Activated naive CD8-positive, alpha-beta T cell treated with anti-CD3 and anti-CD28 coated beads, Interleukin-2, amount 10 ng/mL, durations not matched to agents 7 days and 5 days (primary cell): Measurements from ENCODE around the gene AKAP6. TPM values are rescaled to one million over a fixed set of nuclear protein-coding genes. Genes with fewer than 3 reads are reported as not detected.
"Not testable (repeated sequence)": the region's sequence is repeated elsewhere in the genome, so short reads cannot be mapped to it uniquely, and the experiment has no call there.

ENCODE experiments used
- ATAC-seq: fragments of 150-1000 bp; cut with Tn5 transposase; one replicate; pipeline ENCODE4 v1.10.0; 2021; ENCODE audit warnings: low read depth, moderate library complexity
- POLR2A ChIA-PET: fragments of 350-600 bp; sonication (Branson Sonifier 250); formaldehyde crosslinking; loops from one replicate; lab custom pipeline; 2021; ENCODE audit warnings: antibody characterized with exemption; lab: Charles Lee
- DNase-seq: peaks from one replicate; pipeline ENCODE4 v3.0.0; 2021
- H3K27ac Mint-ChIP-seq: one replicate; pipeline ENCODE4 v1.8.0; 2022; ENCODE audit warnings: mild to moderate bottlenecking, mixed read lengths
- H3K27me3 Mint-ChIP-seq: one replicate; pipeline ENCODE4 v1.8.0; 2022; ENCODE audit warnings: mild to moderate bottlenecking, moderate library complexity, mixed read lengths
- H3K36me3 Mint-ChIP-seq: one replicate; pipeline ENCODE4 v1.8.0; 2021; ENCODE audit warnings: mild to moderate bottlenecking, mixed read lengths
- H3K4me1 Mint-ChIP-seq: one replicate; pipeline ENCODE4 v1.8.0; 2021; ENCODE audit warnings: mixed read lengths
- H3K4me3 Mint-ChIP-seq: one replicate; pipeline ENCODE4 v1.8.0; 2022; ENCODE audit warnings: mild to moderate bottlenecking, moderate library complexity, mixed read lengths
- H3K9me3 Mint-ChIP-seq: one replicate; pipeline ENCODE4 v1.8.0; 2021; ENCODE audit warnings: mixed read lengths
- total RNA-seq, 2 experiments: library from RNA; stranded (reverse); gene quantifications; one replicate each; pipeline ENCODE4 v1.2.3, GENCODE V29; 2021

Gene AKAP6
- total RNA-seq, 2 experiments from 2014 or later = 1.00 to 1.8 TPM

- DNase-seq (no peak), ATAC-seq (no peak)
- Mint-ChIP-seq H3K36me3 (no peaks in the 10 kb centered on the region), H3K27me3 (peaks cover 13% of the 10 kb centered on the region), H3K4me1 (no peaks in the 10 kb centered on the region), H3K9me3 (peaks cover 3% of the 10 kb centered on the region), H3K27ac (no peak overlapping the region), H3K4me3 (no peak overlapping the region)
- POLR2A ChIA-PET = no interaction called here
Observed at GRCh38 chr14:32458720-32459119, 129.6 kb downstream of the AKAP6 start.

- no peak overlapping the region for H3K27ac Mint-ChIP-seq
- H3K27me3 Mint-ChIP-seq = peaks cover 10% of the 10 kb centered on the region
- no peak overlapping the region for H3K4me3 Mint-ChIP-seq
- ATAC-seq (no peak), DNase-seq (no peak)
- POLR2A ChIA-PET = no interaction called here
- peaks cover 3% of the 10 kb centered on the region for H3K9me3 Mint-ChIP-seq
- H3K4me1 Mint-ChIP-seq = no peaks in the 10 kb centered on the region
- no peaks in the 10 kb centered on the region for H3K36me3 Mint-ChIP-seq
Observed at GRCh38 chr14:32460267-32460666, 131.2 kb downstream of the AKAP6 start.

- H3K36me3 Mint-ChIP-seq, H3K4me1 Mint-ChIP-seq, POLR2A ChIA-PET, ATAC-seq, H3K4me3 Mint-ChIP-seq, H3K9me3 Mint-ChIP-seq, H3K27ac Mint-ChIP-seq, DNase-seq: not testable (repeated sequence)
- H3K27me3 Mint-ChIP-seq = peaks cover 12% of the 10 kb centered on the region
Observed at GRCh38 chr14:32462553-32462952, 133.5 kb downstream of the AKAP6 start.

- no peaks in the 10 kb centered on the region for H3K9me3 Mint-ChIP-seq
- ATAC-seq (no peak), DNase-seq (no peak)
- peaks cover 9% of the 10 kb centered on the region for H3K27me3 Mint-ChIP-seq
- H3K27ac Mint-ChIP-seq = no peak overlapping the region
- POLR2A ChIA-PET = no interaction called here
- H3K36me3 Mint-ChIP-seq = no peaks in the 10 kb centered on the region
- H3K4me1 Mint-ChIP-seq = no peaks in the 10 kb centered on the region
- no peak overlapping the region for H3K4me3 Mint-ChIP-seq
Observed at GRCh38 chr14:32468955-32469354, 139.9 kb downstream of the AKAP6 start.

GRCh38 chr14:32469388-32470160 is 140.5 kb downstream of the AKAP6 start:
- POLR2A ChIA-PET = no interaction called here
- no peaks in the 10 kb centered on the region for H3K9me3 Mint-ChIP-seq
- H3K36me3 Mint-ChIP-seq = no peaks in the 10 kb centered on the region
- H3K4me1 Mint-ChIP-seq = no peaks in the 10 kb centered on the region
- H3K27me3 Mint-ChIP-seq = peaks cover 9% of the 10 kb centered on the region
- no peak overlapping the region for H3K27ac Mint-ChIP-seq
- ATAC-seq (no peak), DNase-seq (no peak)
- no peak overlapping the region for H3K4me3 Mint-ChIP-seq

GRCh38 chr14:32470161-32470715 is 141.1 kb downstream of the AKAP6 start:
- no peak for ATAC-seq
- POLR2A ChIA-PET = no interaction called here
- H3K27me3 Mint-ChIP-seq = peaks cover 9% of the 10 kb centered on the region
- H3K27ac Mint-ChIP-seq = no peak overlapping the region
- no peaks in the 10 kb centered on the region for H3K4me1 Mint-ChIP-seq
- H3K9me3 Mint-ChIP-seq = no peaks in the 10 kb centered on the region
- H3K36me3 Mint-ChIP-seq = no peaks in the 10 kb centered on the region
- no peak overlapping the region for H3K4me3 Mint-ChIP-seq
- no peak for DNase-seq

GRCh38 chr14:32471181-32471580 is 142.1 kb downstream of the AKAP6 start:
- DNase-seq (no peak), ATAC-seq (no peak)
- POLR2A ChIA-PET = no interaction called here
- no peaks in the 10 kb centered on the region for H3K9me3 Mint-ChIP-seq
- peaks cover 7% of the 10 kb centered on the region for H3K27me3 Mint-ChIP-seq
- H3K27ac Mint-ChIP-seq = no peak overlapping the region
- no peaks in the 10 kb centered on the region for H3K36me3 Mint-ChIP-seq
- no peaks in the 10 kb centered on the region for H3K4me1 Mint-ChIP-seq
- H3K4me3 Mint-ChIP-seq = no peak overlapping the region

- H3K4me3 Mint-ChIP-seq = no peak overlapping the region
- POLR2A ChIA-PET = no interaction called here
- H3K27ac Mint-ChIP-seq = no peak overlapping the region
- H3K36me3 Mint-ChIP-seq = no peaks in the 10 kb centered on the region
- H3K27me3 Mint-ChIP-seq = peaks cover 7% of the 10 kb centered on the region
- ATAC-seq (no peak), DNase-seq (no peak)
- H3K9me3 Mint-ChIP-seq = no peaks in the 10 kb centered on the region
- no peaks in the 10 kb centered on the region for H3K4me1 Mint-ChIP-seq
Observed at GRCh38 chr14:32472076-32472475, 143.0 kb downstream of the AKAP6 start.

GRCh38 chr14:32472512-32473463 is 143.7 kb downstream of the AKAP6 start:
- ATAC-seq = no peak

GRCh38 chr14:32473464-32473855 is 144.4 kb downstream of the AKAP6 start:
- DNase-seq = no peak
- no peaks in the 10 kb centered on the region for H3K9me3 Mint-ChIP-seq
- H3K27me3 Mint-ChIP-seq = peaks cover 2% of the 10 kb centered on the region
- POLR2A ChIA-PET = no interaction called here
- no peak overlapping the region for H3K27ac Mint-ChIP-seq
- no peak for ATAC-seq
- H3K4me3 Mint-ChIP-seq = no peak overlapping the region
- no peaks in the 10 kb centered on the region for H3K36me3 Mint-ChIP-seq
- H3K4me1 Mint-ChIP-seq = no peaks in the 10 kb centered on the region

More at GRCh38 chr14:32472512-32473463, 143.7 kb downstream of the AKAP6 start:
- Mint-ChIP-seq H3K4me3 (no peak overlapping the region), H3K9me3 (no peaks in the 10 kb centered on the region), H3K27me3 (peaks cover 4% of the 10 kb centered on the region), H3K36me3 (no peaks in the 10 kb centered on the region), H3K4me1 (no peaks in the 10 kb centered on the region), H3K27ac (no peak overlapping the region)
- POLR2A ChIA-PET = no interaction called here
- DNase-seq = no peak

GRCh38 chr14:32474478-32475195 is 145.5 kb downstream of the AKAP6 start:
- Mint-ChIP-seq H3K4me1 (no peaks in the 10 kb centered on the region), H3K27ac (no peak overlapping the region), H3K4me3 (no peak overlapping the region), H3K27me3 (peaks cover under 1% of the 10 kb centered on the region), H3K36me3 (no peaks in the 10 kb centered on the region), H3K9me3 (no peaks in the 10 kb centered on the region)
- ATAC-seq (no peak), DNase-seq (no peak)
- POLR2A ChIA-PET = no interaction called here

- ATAC-seq (no peak), DNase-seq (no peak)
- no peaks in the 10 kb centered on the region for H3K9me3 Mint-ChIP-seq
- no peaks in the 10 kb centered on the region for H3K4me1 Mint-ChIP-seq
- H3K27ac Mint-ChIP-seq = no peak overlapping the region
- no peaks in the 10 kb centered on the region for H3K27me3 Mint-ChIP-seq
- H3K36me3 Mint-ChIP-seq = no peaks in the 10 kb centered on the region
- no peak overlapping the region for H3K4me3 Mint-ChIP-seq
- POLR2A ChIA-PET = no interaction called here
Observed at GRCh38 chr14:32476532-32476931, 147.4 kb downstream of the AKAP6 start.

GRCh38 chr14:32477396-32477795 is 148.3 kb downstream of the AKAP6 start:
- POLR2A ChIA-PET = no interaction called here
- Mint-ChIP-seq H3K4me3 (no peak overlapping the region), H3K4me1 (no peaks in the 10 kb centered on the region), H3K9me3 (no peaks in the 10 kb centered on the region), H3K36me3 (no peaks in the 10 kb centered on the region), H3K27ac (no peak overlapping the region), H3K27me3 (no peaks in the 10 kb centered on the region)
- no peak for DNase-seq
- ATAC-seq = no peak
